RPMI7951 (cell line): Measurements from ENCODE around the gene FTO. TPM values are rescaled to one million over a fixed set of nuclear protein-coding genes. Genes with fewer than 3 reads are reported as not detected.

ENCODE experiments used
- DNase-seq: peaks from one replicate; pipeline ENCODE4 v3.0.0-alpha.2; 2012; ENCODE audit warnings: low read depth
- total RNA-seq: library from RNA; depleted of rRNA; stranded (reverse); fragments of >200 nt; shearing (Covaris generic); gene quantifications from 2 replicates; pipeline ENCODE4 v1.2.3, GENCODE V29; 2014

FTO gene
- total RNA-seq, 1 experiment from 2014 or later, result 90.0 TPM

GRCh38 chr16:53708490-53708889 lies 4.5 kb downstream of the FTO start:
- DNase-seq, result no peak

DNA sequence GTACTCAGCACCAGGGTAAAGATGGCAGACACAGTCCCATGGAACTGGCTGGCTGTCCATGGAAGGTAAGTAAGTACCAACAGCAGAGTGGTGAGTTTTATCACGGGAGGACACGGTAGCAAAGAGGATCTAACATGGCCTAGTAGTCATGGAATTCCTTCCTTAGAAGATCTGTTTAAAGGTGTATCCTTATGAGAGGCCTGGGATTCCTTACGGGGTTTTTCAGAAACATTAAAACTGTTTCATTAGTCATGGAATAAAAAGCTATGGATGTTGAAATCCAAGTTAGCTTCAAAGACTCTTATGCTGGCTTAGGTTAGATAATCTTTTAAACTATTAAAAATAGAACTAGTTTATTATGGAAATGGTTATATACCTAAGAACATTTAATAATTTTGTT lies 7.4 kb downstream of the FTO start:
- DNase-seq, result no peak

GRCh38 chr16:53712065-53712464 lies 8.1 kb downstream of the FTO start:
- no peak for DNase-seq

DNA sequence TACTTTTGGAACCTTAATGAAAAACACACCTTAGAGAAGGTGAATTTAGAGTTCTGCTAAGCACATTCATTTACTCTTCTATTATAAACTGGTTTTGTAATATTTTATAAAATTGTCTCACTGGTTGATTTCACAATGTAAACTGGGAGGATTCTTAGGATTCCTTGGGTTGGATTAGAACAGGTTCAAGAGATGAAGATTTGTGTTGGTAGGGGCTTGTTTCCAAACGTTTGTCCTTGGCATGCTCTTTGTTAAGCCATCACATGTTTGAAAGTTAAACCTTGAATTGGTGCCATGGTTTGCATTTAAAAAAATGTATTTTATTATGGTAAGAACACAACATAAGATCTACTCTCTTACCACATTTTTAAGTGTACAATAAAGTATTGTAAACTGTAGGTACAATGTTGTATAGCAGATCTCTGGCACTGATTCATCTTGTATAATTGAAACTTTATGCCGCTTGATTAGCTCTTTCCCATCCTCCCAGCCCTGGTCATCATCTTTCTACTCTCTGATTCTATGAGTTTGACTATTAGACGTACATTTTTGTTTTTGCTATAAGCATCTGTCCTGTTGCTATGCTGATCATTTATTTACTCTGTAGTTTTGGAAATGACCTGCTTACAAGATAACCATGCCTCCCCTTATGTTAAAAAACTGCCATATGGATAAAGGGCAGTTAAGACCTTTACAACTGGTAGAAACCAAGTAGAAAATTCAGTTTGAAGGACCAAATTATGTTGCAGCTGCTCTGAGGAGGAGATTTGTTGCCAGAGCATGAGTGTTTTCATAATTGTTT lies 9.6 kb downstream of the FTO start:
- no peak for DNase-seq

- no peak for DNase-seq
These were observed 10.5 kb downstream of the FTO start for GRCh38 chr16:53714205-53715022.

- no peak for DNase-seq
These were observed 11.0 kb downstream of the FTO start for GRCh38 chr16:53715023-53715384.

GRCh38 chr16:53717577-53717976 lies 13.6 kb downstream of the FTO start:
- DNase-seq, result no peak

DNA sequence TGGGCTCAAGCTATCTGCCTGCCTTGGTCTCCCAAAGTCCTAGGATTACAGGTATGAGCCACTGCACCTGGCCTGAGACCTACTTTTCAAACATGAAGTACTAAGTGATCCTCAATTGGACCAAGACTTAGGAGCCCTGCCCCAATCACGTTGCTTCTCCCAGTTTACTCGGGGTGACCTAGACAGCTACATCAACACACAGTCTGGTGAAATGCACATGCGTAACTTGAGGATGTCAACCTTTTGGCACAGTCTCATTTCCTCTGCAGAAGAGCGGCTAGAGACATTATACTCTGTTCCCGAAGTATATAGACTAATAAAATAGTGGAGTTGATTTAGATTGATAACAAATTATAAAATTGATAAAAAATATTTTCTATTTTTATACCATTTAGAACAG lies 17.1 kb downstream of the FTO start:
- no peak for DNase-seq

DNA sequence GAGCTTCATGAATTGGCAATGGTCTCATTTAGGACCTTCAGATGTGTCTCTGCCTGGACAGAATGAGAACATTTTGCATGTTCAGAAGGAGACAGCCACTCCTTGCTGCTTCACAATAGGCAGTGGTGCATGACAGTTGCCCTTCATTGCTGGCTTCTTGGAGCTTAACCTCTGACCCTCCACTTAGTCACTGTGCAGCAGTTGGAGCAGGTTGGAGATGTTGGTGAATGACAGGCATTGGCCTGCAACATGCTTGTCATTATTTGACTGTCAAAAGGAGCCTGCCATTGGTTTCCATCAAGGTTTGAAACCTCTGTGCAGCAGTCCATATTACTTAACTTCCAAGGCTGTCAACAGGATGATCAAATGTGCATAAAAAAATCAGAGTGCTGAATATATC lies 22.7 kb downstream of the FTO start:
- DNase-seq, result peak; percentile 11

GRCh38 chr16:53730693-53731092 lies 26.7 kb downstream of the FTO start:
- DNase-seq, result no peak

- DNase-seq, result no peak
These were observed 28.5 kb downstream of the FTO start for GRCh38 chr16:53732296-53732929.

- DNase-seq, result no peak
These were observed 31.0 kb downstream of the FTO start for GRCh38 chr16:53734908-53735307.

DNA sequence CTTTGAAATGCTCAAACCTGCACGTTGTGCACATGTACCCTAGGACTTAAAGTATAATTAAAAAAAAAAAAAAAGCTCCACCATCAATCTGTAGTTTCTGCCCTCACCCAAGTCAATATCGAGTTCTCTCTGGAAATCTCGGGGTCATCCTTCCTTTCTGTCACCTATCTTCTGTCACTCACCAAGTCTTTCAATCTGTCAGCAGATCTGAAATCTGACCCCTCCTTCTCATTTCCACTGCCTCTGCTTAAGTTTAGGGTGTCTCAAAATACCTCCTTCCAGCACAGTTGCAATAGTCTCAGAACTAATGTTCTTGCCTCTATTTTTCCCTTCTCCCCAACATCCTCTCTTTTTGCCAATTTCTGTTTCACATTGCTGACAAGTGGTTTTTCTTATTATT lies 32.3 kb downstream of the FTO start:
- DNase-seq, result no peak

DNA sequence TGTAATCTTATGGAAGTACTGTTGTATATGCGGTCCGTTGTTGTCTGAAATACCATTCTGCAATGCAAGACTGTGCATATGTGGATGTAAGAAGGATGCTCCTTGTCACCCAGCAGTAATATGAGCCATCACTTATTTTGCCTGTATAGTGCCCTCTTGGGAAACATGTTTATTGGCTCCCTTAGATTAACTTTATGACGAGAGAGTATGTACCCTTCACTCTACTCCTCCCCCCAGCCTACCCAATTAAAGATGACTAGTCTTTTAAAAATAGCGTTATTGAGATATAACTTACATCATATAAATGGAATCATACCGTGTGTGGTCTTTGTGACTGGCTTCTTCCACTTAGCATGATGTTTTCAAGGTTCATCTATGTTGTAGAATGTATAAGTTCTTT lies 33.6 kb downstream of the FTO start:
- DNase-seq, result no peak

DNA sequence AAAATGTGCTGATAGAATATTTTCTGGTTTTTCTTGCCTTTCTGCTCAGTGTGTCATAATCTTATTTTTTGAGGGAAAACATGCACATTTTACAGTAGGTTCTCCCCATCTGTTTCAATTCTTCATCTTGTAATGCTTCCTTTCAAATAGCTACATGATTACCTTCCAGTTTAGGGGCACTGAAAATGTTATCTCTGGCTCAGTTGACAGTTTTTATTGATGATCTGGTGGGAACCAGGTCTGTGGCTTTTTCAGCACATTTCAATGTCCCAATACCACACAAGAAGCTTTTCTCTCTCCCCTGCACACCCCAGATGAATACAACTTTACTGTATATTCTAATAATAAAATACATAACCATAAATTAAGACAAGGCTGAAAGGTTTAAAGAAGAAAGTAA lies 36.5 kb downstream of the FTO start:
- no peak for DNase-seq

GRCh38 chr16:53740933-53741531 lies 37.1 kb downstream of the FTO start:
- DNase-seq, result no peak

GRCh38 chr16:53741546-53741945 lies 37.6 kb downstream of the FTO start:
- DNase-seq, result no peak

DNA sequence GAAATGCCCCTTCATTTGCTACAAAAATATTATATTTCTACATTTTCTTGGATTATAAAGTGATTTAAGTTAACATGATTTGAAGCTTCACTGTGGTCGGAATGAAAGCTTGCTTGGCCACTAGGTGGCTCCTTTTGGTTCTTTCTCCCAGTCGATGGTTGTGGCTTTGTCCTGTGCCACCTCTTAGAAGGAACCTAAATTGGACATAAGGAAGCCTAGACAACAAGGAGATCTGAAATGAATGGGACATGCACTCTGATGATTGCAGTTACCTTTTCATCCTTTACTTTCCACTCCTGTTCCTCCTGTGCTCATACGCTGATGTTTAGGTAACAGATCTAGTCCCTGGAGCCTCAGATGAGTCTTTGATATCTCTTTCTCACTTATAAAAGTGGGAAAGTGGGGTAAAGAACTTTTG lies 39.2 kb downstream of the FTO start:
- DNase-seq, result peak; percentile 41

DNA sequence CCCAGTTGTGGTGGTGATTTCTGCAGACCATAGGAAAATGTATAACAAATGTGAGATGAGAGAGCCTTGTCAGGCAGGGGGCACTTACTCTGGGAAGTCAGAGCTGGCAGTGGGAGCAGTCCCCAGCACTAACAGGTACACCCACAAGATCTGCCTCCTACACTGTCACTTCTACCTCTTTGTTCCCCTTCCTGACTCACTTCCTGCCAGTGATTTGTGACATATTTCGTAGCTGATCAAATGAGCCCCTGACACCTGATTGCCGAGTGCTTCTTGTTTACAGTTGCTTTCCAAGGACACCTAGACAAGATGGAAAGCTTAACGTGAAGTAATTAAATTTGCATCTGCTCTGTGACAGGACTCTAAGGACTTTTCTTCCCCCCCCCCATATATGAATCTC lies 40.5 kb downstream of the FTO start:
- DNase-seq, result no peak

- peak; percentile 64 for DNase-seq
These were observed 41.1 kb downstream of the FTO start for GRCh38 chr16:53745086-53745485.

DNA sequence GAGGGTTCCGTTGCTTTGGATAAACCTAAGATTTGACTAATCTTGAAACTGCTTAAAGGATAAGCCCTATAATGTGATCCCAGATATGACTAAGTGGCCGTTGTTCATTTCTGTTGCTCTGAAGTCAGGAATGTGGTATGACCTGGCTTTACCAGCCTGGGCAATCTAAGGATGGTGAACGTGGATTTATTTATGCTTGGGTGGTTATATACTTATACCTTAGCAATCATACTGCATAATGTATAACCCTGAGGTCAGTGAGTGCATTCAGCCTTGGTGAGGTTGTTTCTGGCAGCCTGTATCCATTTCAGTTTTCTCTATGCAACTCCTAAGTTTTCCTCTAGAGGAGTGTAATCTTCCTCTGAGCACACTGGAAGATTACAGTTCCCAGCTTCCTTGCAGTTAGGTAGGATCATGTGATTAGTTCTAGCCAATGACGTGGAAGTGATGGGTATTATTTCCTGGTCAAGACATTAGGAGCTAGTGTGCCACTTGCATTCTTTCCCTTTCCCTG lies 41.9 kb downstream of the FTO start:
- peak; percentile 59 for DNase-seq

GRCh38 chr16:53752560-53752959 lies 48.6 kb downstream of the FTO start:
- peak; percentile 42 for DNase-seq
